ENCODE measurements around the gene ZDHHC6. TPM values are rescaled to one million over a fixed set of nuclear protein-coding genes. Genes with fewer than 3 reads are reported as not detected.

The ZDHHC6 gene
- total and polyA plus RNA-seq, 8 donors: 20.0 to 57.1 (median 25.5) TPM

DNA sequence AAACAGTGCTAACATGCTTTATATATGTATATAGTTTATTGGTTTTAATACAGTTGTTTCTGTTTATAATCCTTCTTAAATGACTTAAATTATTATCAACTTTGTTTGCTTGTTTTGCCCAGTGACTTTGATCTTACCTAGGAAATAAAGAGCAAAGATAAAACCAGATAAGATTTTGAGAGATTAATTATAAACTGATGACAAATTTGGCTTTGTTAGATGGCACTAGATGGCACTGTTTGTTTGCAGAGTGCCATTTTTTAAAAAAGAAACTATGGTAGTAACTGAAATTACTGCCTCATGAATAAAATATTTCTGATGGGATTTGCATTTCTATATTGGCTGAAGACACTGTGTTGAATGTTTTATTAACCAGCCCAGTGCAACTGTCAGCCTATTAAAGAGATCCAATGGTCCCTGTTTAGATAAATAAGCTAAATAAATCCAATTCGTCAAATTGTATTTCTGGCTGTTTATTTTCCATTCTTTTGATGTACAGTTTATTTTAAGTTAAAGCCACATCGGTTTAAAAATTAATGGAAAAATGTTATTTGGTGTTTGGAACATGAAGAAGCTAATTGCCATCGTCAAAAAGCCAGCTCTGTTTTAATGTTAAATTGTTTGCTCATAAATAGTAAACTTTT, 29.0 kb upstream of the ZDHHC6 start:
- no peaks in the 10 kb centered on the region for H3K36me3 ChIP-seq
- DNase-seq: peak in 1 of 2 donors; percentile 22
- TF ChIP-seq POLR2AphosphoS5 (IDR thresholded peaks at IDR 0.05): no peak
- TF ChIP-seq CTCF (IDR thresholded peaks at IDR 0.05): peak in 1 of 7 experiments; percentile 9
- no peak for TF ChIP-seq EP300 (IDR thresholded peaks at IDR 0.05)
- TF ChIP-seq POLR2A (IDR thresholded peaks at IDR 0.05): no peak
- H3K27ac ChIP-seq: no peak overlapping the region
- H3K4me1 ChIP-seq: peaks cover 0 to 15% (median 8%) of the 10 kb centered on the region in 4 donors
- WGBS, 5 donors: 54 to 61% (median 57%) methylated on average over 3 of the region's 3 CpGs
- no peaks in the 10 kb centered on the region for H3K27me3 ChIP-seq
- intact Hi-C loops (cut with DNase I; ENCODE audit: low total_unique reads): no loop called here
- H3K4me3 ChIP-seq: no peak overlapping the region
- no peaks in the 10 kb centered on the region for H3K9me3 ChIP-seq

DNA sequence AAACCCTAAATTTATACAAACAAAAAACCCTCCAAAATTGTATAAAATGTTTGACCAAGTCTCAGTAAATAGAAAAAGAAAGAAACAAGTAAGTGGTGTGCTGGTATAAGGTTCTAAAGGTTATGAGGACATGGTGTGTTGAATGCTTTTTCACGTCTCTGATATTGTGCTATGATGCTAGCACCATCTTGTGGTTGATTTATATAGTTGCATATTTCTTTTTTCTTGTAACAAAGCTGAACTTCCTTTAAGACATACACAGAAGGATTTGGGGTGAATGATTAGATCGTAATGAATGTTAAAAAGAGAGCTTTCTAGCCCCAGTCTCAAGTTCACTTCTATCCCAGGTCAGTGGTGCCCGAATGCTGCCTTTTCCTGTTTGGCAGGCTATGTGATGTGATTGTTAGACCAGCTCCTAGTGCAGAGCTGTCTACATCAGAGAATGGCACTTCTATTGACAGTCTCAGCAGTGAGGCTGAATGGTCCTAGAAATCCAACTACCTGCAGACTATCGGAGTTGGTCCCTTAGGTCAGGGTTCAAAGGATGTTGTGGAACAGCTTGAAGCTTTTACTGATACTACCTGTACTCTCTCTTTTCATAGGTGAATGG, 25.3 kb upstream of the ZDHHC6 start:
- intact Hi-C loops (cut with DNase I; ENCODE audit: low total_unique reads): no loop called here
- H3K36me3 ChIP-seq: peaks cover 0 to 29% (median 17%) of the 10 kb centered on the region in 4 donors
- H3K4me3 ChIP-seq: no peak overlapping the region
- no peak overlapping the region for H3K27ac ChIP-seq
- no peak for TF ChIP-seq EP300 (IDR thresholded peaks at IDR 0.05)
- TF ChIP-seq POLR2A (IDR thresholded peaks at IDR 0.05): no peak
- peak in 5 of 7 experiments; percentile 24 to 64 (median 57) for TF ChIP-seq CTCF (IDR thresholded peaks at IDR 0.05)
- no peak for TF ChIP-seq POLR2AphosphoS5 (IDR thresholded peaks at IDR 0.05)
- H3K4me1 ChIP-seq: peaks cover 0 to 15% (median 8%) of the 10 kb centered on the region in 4 donors
- WGBS, 5 donors: 10 to 16% (median 14%) methylated on average over 4 of the region's 4 CpGs
- H3K9me3 ChIP-seq: no peaks in the 10 kb centered on the region
- H3K27me3 ChIP-seq: no peaks in the 10 kb centered on the region
- peak in 1 of 2 donors; percentile 74 for DNase-seq

DNA sequence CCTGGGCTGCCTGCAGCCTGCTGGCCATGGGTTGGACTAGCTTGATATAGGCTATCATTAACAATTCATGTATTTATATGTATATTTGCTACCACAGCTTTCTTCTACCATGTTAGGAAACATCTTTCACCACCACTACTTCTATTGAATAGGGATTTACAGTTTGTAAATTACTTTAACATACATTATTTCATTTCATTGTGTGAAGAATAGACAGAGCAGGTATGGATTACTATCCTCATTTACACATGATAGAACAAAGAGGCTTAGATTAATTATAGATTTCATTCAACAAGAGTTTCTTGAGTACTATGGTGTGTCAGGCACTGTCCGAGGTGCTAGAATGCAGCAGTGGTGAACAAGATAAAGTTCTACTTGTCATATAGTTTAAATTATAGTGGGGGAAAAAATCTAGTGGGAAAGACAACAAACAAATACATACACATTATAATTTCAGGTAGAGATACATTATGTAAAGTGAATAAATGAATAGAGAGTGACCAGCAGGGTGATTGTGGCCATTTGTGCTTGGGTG, 20.9 kb upstream of the ZDHHC6 start:
- no peak for DNase-seq
- Histone ChIP-seq H3K36me3 (peaks cover 0 to 63% (median 54%) of the 10 kb centered on the region in 4 donors), H3K9me3 (no peaks in the 10 kb centered on the region), H3K27ac (no peak overlapping the region), H3K4me3 (no peak overlapping the region), H3K27me3 (no peaks in the 10 kb centered on the region), H3K4me1 (peaks cover 0 to 6% (median 0%) of the 10 kb centered on the region in 4 donors)
- TF ChIP-seq EP300 (IDR thresholded peaks at IDR 0.05) (no peak), CTCF (IDR thresholded peaks at IDR 0.05) (no peak), POLR2A (IDR thresholded peaks at IDR 0.05) (no peak), POLR2AphosphoS5 (IDR thresholded peaks at IDR 0.05) (no peak)
- WGBS, 5 donors: 81 to 100% (median 88%) methylated on average over 1 of the region's 1 CpG
- intact Hi-C loops (cut with DNase I; ENCODE audit: low total_unique reads): no loop called here

- no peak overlapping the region for H3K4me3 ChIP-seq
- peaks cover 0 to 67% (median 59%) of the 10 kb centered on the region in 4 donors for H3K36me3 ChIP-seq
- intact Hi-C loops (cut with DNase I; ENCODE audit: low total_unique reads): no loop called here
- H3K9me3 ChIP-seq: no peaks in the 10 kb centered on the region
- H3K27me3 ChIP-seq: no peaks in the 10 kb centered on the region
- no peak for TF ChIP-seq POLR2AphosphoS5 (IDR thresholded peaks at IDR 0.05)
- no peak for TF ChIP-seq CTCF (IDR thresholded peaks at IDR 0.05)
- TF ChIP-seq EP300 (IDR thresholded peaks at IDR 0.05): no peak
- TF ChIP-seq POLR2A (IDR thresholded peaks at IDR 0.05): no peak
- H3K27ac ChIP-seq: no peak overlapping the region
- no peak for DNase-seq
- no peaks in the 10 kb centered on the region for H3K4me1 ChIP-seq
- 87 to 97% (median 93%) methylated on average over 3 of the region's 3 CpGs for WGBS, 5 donors
Observed at GRCh38 chr10:112466802-112467201, 20.1 kb upstream of the ZDHHC6 start.
